Fibroblast of gingiva (primary cell): ENCODE results near the gene WDR82.

ENCODE experiments used
- DNase-seq: peaks from one replicate; pipeline ENCODE4 v3.0.0-alpha.2; 2011; ENCODE audit warnings: low read depth

The WDR82 gene

GRCh38 chr3:52222319-52223221 lies 55.9 kb downstream of the WDR82 start:
- no peak for DNase-seq

- no peak for DNase-seq
Observed at GRCh38 chr3:52221563-52222318, 56.7 kb downstream of the WDR82 start.

GRCh38 chr3:52221141-52221562 lies 57.3 kb downstream of the WDR82 start:
- no peak for DNase-seq

GRCh38 chr3:52220380-52221026 lies 57.9 kb downstream of the WDR82 start:
- DNase-seq: peak; percentile 58

GRCh38 chr3:52218937-52219650 lies 59.4 kb downstream of the WDR82 start:
- DNase-seq: no peak

- DNase-seq: no peak
Observed at GRCh38 chr3:52218454-52218853, 60.0 kb downstream of the WDR82 start.

GRCh38 chr3:52218026-52218425 lies 60.4 kb downstream of the WDR82 start:
- no peak for DNase-seq

- DNase-seq: no peak
Observed at GRCh38 chr3:52217409-52217805, 61.0 kb downstream of the WDR82 start.

GRCh38 chr3:52216585-52217408 lies 61.7 kb downstream of the WDR82 start:
- peak; percentile 72 for DNase-seq

- no peak for DNase-seq
Observed at GRCh38 chr3:52215351-52215750, 63.1 kb downstream of the WDR82 start.

- peak; percentile 75 for DNase-seq
Observed at GRCh38 chr3:52213901-52214300, 64.5 kb downstream of the WDR82 start.

GRCh38 chr3:52213005-52213404 lies 65.4 kb downstream of the WDR82 start:
- no peak for DNase-seq

GRCh38 chr3:52211268-52211891 lies 67.1 kb downstream of the WDR82 start:
- no peak for DNase-seq

- DNase-seq: peak; percentile 61
Observed at GRCh38 chr3:52210550-52211046, 67.9 kb downstream of the WDR82 start.

- no peak for DNase-seq
Observed at GRCh38 chr3:52210037-52210436, 68.4 kb downstream of the WDR82 start.

GRCh38 chr3:52208556-52208955 lies 69.9 kb downstream of the WDR82 start:
- DNase-seq: no peak

- no peak for DNase-seq
Observed at GRCh38 chr3:52205727-52206372, 72.6 kb downstream of the WDR82 start.
